Astrocyte (in vitro differentiated cells and primary cell): ENCODE measurements around the gene PCDHB10. TPM values are rescaled to one million over a fixed set of nuclear protein-coding genes. Genes with fewer than 3 reads are reported as not detected.
A peak's percentile ranks its signal among the peaks of the same experiment; 100 is the strongest.
"Not testable (repeated sequence)": the region's sequence is repeated elsewhere in the genome, so short reads cannot be mapped to it uniquely, and the experiment has no call there.

Experiments used
- DNase-seq: peaks from one replicate; pipeline ENCODE4 v3.0.0-alpha.2; 2010; ENCODE audit warnings: low read depth
- FAIRE-seq: peaks from 2 replicates; lab custom pipeline; 2011; peaks lifted over from hg19 to GRCh38; lab: Jason Lieb, UNC
- H2AFZ ChIP-seq: 2 replicates; pipeline ENCODE4 v1.6.0; 2012; ENCODE audit warnings: low read depth, low read length, inconsistent platforms
- H3K27ac ChIP-seq: 2 replicates; pipeline ENCODE4 v1.5.1; 2011; ENCODE audit warnings: low read depth, low read length, inconsistent platforms
- H3K27me3 ChIP-seq: 2 replicates; pipeline ENCODE4 v1.6.0; 2011; ENCODE audit warnings: low read length, inconsistent platforms; ENCODE audit not compliant: insufficient read depth
- H3K36me3 ChIP-seq: 2 replicates; pipeline ENCODE4 v1.5.1; 2011; ENCODE audit warnings: low read length, inconsistent platforms; ENCODE audit not compliant: insufficient read depth
- H3K4me1 ChIP-seq: 2 replicates; pipeline ENCODE4 v1.5.1; 2011; ENCODE audit warnings: low read length, inconsistent platforms; ENCODE audit not compliant: insufficient read depth
- H3K4me2 ChIP-seq: 2 replicates; pipeline ENCODE4 v1.6.0; 2012; ENCODE audit warnings: low read length, inconsistent platforms
- H3K4me3 ChIP-seq: 2 replicates; pipeline ENCODE4 v1.5.1; 2011; ENCODE audit warnings: low read depth, mild to moderate bottlenecking, low read length, inconsistent platforms; ENCODE audit not compliant: insufficient read depth
- H3K79me2 ChIP-seq: 2 replicates; pipeline ENCODE4 v1.6.0; 2012; ENCODE audit warnings: mild to moderate bottlenecking, low read length, inconsistent platforms; ENCODE audit not compliant: insufficient read depth
- H3K9ac ChIP-seq: 2 replicates; pipeline ENCODE4 v1.6.0; 2012; ENCODE audit warnings: mild to moderate bottlenecking, low read length, inconsistent platforms
- H3K9me3 ChIP-seq: 2 replicates; pipeline ENCODE4 v1.5.1; 2012; ENCODE audit warnings: low read depth, mild to moderate bottlenecking, low read length, inconsistent platforms; ENCODE audit not compliant: insufficient read depth
- H4K20me1 ChIP-seq: 2 replicates; pipeline ENCODE4 v1.6.0; 2012; ENCODE audit warnings: low read length, inconsistent platforms; ENCODE audit not compliant: insufficient read depth
- H3K27ac Mint-ChIP-seq: one replicate; pipeline ENCODE4 v1.8.0; 2021; ENCODE audit warnings: mild to moderate bottlenecking, mixed read lengths; ENCODE audit not compliant: unreplicated experiment
- H3K27me3 Mint-ChIP-seq: one replicate; pipeline ENCODE4 v1.8.0; 2021; ENCODE audit warnings: low read depth, mixed read lengths; ENCODE audit not compliant: unreplicated experiment
- H3K36me3 Mint-ChIP-seq: one replicate; pipeline ENCODE4 v1.8.0; 2021; ENCODE audit warnings: low read depth, mixed read lengths; ENCODE audit not compliant: unreplicated experiment
- H3K4me1 Mint-ChIP-seq: one replicate; pipeline ENCODE4 v1.8.0; 2021; ENCODE audit warnings: low read depth, mixed read lengths; ENCODE audit not compliant: unreplicated experiment
- H3K4me3 Mint-ChIP-seq: one replicate; pipeline ENCODE4 v1.8.0; 2021; ENCODE audit warnings: mild to moderate bottlenecking, moderate library complexity, mixed read lengths; ENCODE audit not compliant: unreplicated experiment
- H3K9me3 Mint-ChIP-seq: one replicate; pipeline ENCODE4 v1.8.0; 2021; ENCODE audit warnings: mild to moderate bottlenecking, mixed read lengths; ENCODE audit not compliant: unreplicated experiment
- EZH2 ChIP-seq: IDR thresholded peaks from 2 replicates; pipeline ENCODE4 v1.6.1; 2012; ENCODE audit warnings: mild to moderate bottlenecking, low read length, inconsistent platforms; ENCODE audit not compliant: insufficient read depth
- total RNA-seq: library from RNA; stranded (reverse); gene quantifications from 2 replicates; pipeline ENCODE4 v1.2.1, GENCODE V29; 2021
- TF ChIP-seq, protein P1 (sequence below): IDR thresholded peaks from 2 replicates; pipeline ENCODE4 v1.5.1; 2011; ENCODE audit warnings: low read depth, mild to moderate bottlenecking, inconsistent platforms, low read length, moderate library complexity; ENCODE audit not compliant: insufficient read depth

PCDHB10 gene
- total RNA-seq, 1 donor from 2014 or later, result 6.4 TPM

DNA sequence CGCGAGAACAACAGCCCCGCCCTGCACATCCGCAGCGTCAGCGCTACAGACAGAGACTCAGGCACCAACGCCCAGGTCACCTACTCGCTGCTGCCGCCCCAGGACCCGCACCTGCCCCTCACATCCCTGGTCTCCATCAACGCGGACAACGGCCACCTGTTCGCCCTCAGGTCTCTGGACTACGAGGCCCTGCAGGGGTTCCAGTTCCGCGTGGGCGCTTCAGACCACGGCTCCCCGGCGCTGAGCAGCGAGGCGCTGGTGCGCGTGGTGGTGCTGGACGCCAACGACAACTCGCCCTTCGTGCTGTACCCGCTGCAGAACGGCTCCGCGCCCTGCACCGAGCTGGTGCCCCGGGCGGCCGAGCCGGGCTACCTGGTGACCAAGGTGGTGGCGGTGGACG lies 23.4 kb downstream of the PCDHB10 start:
- not testable (repeated sequence) for H3K9me3 ChIP-seq, H4K20me1 ChIP-seq, H3K4me2 ChIP-seq, H3K27me3 ChIP-seq, H3K27ac ChIP-seq, H3K4me3 ChIP-seq, H3K4me1 Mint-ChIP-seq, H3K36me3 ChIP-seq, H3K27ac Mint-ChIP-seq, H3K79me2 ChIP-seq, H3K4me1 ChIP-seq, H3K4me3 Mint-ChIP-seq, FAIRE-seq, H3K27me3 Mint-ChIP-seq, DNase-seq, H3K9ac ChIP-seq, H2AFZ ChIP-seq
- Mint-ChIP-seq H3K36me3 (peaks cover 15% of the 10 kb centered on the region), H3K9me3 (peaks cover 32% of the 10 kb centered on the region)

DNA sequence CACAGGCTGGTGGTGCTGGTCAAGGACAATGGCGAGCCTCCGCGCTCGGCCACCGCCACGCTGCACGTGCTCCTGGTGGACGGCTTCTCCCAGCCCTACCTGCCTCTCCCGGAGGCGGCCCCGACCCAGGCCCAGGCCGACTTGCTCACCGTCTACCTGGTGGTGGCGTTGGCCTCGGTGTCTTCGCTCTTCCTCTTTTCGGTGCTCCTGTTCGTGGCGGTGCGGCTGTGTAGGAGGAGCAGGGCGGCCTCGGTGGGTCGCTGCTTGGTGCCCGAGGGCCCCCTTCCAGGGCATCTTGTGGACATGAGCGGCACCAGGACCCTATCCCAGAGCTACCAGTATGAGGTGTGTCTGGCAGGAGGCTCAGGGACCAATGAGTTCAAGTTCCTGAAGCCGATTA lies 23.9 kb downstream of the PCDHB10 start:
- not testable (repeated sequence) for H3K27ac Mint-ChIP-seq, H2AFZ ChIP-seq, H3K4me1 Mint-ChIP-seq, H3K36me3 ChIP-seq, H3K4me3 Mint-ChIP-seq, H3K4me3 ChIP-seq, H3K27ac ChIP-seq, H3K27me3 Mint-ChIP-seq, H3K9ac ChIP-seq, H3K4me2 ChIP-seq, DNase-seq, FAIRE-seq, H3K79me2 ChIP-seq, H3K9me3 ChIP-seq, H4K20me1 ChIP-seq, H3K4me1 ChIP-seq, H3K27me3 ChIP-seq
- H3K9me3 Mint-ChIP-seq, result peaks cover 30% of the 10 kb centered on the region
- peaks cover 15% of the 10 kb centered on the region for H3K36me3 Mint-ChIP-seq

DNA sequence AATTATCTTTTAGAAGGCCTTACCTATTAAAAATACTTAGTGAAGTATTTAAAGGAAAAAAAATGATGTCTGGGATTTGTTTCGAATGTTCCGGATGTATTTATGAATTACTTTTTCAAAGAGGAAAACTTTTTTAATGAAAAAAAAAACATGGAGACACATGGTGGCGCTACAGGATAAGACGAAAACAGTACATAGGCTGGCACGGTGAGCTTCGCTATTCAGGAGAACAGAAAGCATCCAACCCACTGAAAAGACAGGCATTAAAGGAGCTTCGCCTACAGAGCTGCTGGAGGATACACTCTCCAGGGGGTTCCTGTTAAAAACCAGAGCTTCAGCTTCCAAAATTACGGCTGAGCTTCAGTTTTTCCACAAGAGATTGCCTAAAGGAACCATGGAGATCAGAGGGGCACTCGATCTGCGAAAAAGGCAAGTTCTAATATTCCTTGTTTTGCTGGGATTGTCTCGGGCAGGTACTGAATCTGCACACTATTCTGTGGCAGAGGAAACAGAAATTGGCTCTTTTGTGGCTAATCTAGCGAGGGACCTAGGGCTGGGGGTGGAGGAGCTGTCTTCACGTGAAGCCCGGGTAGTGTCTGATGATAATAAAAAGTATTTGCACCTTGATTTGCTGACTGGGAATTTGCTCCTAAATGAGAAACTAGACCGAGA lies 31.1 kb downstream of the PCDHB10 start, which contains the start of gene PCDHB14:
Gene PCDHB14 (plus strand): TSS at position 232 of the 672 bp plus-strand sequence. CDS start 163 bp downstream, at position 395.
- H3K4me1 Mint-ChIP-seq, result no peaks in the 10 kb centered on the region
- peak; percentile 7 for DNase-seq
- Histone ChIP-seq H3K9ac (no peak within 1 kb of the TSS), H3K27me3 (no peaks in the 10 kb centered on the region), H3K4me3 (no peak within 1 kb of the TSS), H3K9me3 (peaks cover 19% of the 10 kb centered on the region), H3K27ac (no peak within 1 kb of the TSS), H2AFZ (no peak within 1 kb of the TSS), H4K20me1 (no peaks in the 10 kb centered on the region), H3K4me2 (peak within 1 kb of the TSS; percentile 29), H3K79me2 (no peaks in the 10 kb centered on the region), H3K36me3 (no peaks in the 10 kb centered on the region), H3K4me1 (no peaks in the 10 kb centered on the region)
- peaks cover 18% of the 10 kb centered on the region for H3K9me3 Mint-ChIP-seq
- no peaks in the 10 kb centered on the region for H3K27me3 Mint-ChIP-seq
- no peak within 1 kb of the TSS for H3K27ac Mint-ChIP-seq
- H3K4me3 Mint-ChIP-seq, result peak within 1 kb of the TSS; percentile 76
- TF ChIP-seq EZH2, result no peak
- TF ChIP-seq, protein P1, sequence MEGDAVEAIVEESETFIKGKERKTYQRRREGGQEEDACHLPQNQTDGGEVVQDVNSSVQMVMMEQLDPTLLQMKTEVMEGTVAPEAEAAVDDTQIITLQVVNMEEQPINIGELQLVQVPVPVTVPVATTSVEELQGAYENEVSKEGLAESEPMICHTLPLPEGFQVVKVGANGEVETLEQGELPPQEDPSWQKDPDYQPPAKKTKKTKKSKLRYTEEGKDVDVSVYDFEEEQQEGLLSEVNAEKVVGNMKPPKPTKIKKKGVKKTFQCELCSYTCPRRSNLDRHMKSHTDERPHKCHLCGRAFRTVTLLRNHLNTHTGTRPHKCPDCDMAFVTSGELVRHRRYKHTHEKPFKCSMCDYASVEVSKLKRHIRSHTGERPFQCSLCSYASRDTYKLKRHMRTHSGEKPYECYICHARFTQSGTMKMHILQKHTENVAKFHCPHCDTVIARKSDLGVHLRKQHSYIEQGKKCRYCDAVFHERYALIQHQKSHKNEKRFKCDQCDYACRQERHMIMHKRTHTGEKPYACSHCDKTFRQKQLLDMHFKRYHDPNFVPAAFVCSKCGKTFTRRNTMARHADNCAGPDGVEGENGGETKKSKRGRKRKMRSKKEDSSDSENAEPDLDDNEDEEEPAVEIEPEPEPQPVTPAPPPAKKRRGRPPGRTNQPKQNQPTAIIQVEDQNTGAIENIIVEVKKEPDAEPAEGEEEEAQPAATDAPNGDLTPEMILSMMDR, result no peak
- peaks cover 8% of the 10 kb centered on the region for H3K36me3 Mint-ChIP-seq
- FAIRE-seq, result no peak

DNA sequence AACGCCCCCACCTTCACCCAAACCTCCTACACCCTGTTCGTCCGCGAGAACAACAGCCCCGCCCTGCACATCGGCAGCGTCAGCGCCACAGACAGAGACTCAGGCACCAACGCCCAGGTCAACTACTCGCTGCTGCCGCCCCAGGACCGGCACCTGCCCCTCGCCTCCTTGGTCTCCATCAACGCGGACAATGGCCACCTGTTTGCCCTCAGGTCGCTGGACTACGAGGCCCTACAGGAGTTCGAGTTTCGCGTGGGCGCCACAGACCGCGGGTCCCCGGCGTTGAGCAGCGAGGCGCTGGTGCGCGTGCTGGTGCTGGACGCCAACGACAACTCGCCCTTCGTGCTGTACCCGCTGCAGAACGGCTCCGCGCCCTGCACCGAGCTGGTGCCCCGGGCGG lies 32.7 kb downstream of the PCDHB10 start:
- DNase-seq, H3K36me3 ChIP-seq, H3K27me3 ChIP-seq, H3K27ac ChIP-seq, H4K20me1 ChIP-seq, H3K4me1 ChIP-seq, H3K4me1 Mint-ChIP-seq, H3K27ac Mint-ChIP-seq, H3K4me3 ChIP-seq, H3K27me3 Mint-ChIP-seq, FAIRE-seq, H3K4me3 Mint-ChIP-seq, H3K36me3 Mint-ChIP-seq, H3K79me2 ChIP-seq, H3K4me2 ChIP-seq, H3K9ac ChIP-seq, H2AFZ ChIP-seq: not testable (repeated sequence)
- peaks cover 12% of the 10 kb centered on the region for H3K9me3 Mint-ChIP-seq
- H3K9me3 ChIP-seq, result peaks cover 19% of the 10 kb centered on the region

DNA sequence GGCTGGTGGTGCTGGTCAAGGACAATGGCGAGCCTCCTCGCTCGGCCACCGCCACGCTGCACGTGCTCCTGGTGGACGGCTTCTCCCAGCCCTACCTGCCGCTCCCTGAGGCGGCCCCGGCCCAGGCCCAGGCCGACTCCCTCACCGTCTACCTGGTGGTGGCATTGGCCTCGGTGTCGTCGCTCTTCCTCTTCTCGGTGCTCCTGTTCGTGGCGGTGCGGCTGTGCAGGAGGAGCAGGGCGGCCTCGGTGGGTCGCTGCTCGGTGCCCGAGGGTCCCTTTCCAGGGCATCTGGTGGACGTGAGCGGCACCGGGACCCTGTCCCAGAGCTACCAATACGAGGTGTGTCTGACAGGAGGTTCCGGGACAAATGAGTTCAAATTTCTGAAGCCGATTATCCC lies 33.3 kb downstream of the PCDHB10 start:
- not testable (repeated sequence) for H2AFZ ChIP-seq, H3K4me3 Mint-ChIP-seq, H3K27ac ChIP-seq, H3K79me2 ChIP-seq, H3K27ac Mint-ChIP-seq, H3K4me1 ChIP-seq, H3K4me3 ChIP-seq, H3K36me3 ChIP-seq, H3K36me3 Mint-ChIP-seq, H3K4me2 ChIP-seq, H3K9ac ChIP-seq, DNase-seq, H4K20me1 ChIP-seq, H3K27me3 Mint-ChIP-seq, H3K27me3 ChIP-seq, H3K4me1 Mint-ChIP-seq, FAIRE-seq
- H3K9me3 Mint-ChIP-seq, result peaks cover 12% of the 10 kb centered on the region
- H3K9me3 ChIP-seq, result peaks cover 19% of the 10 kb centered on the region
